CD14-positive monocyte (primary cell): ENCODE results near the gene NPFFR1. TPM values are rescaled to one million over a fixed set of nuclear protein-coding genes. Genes with fewer than 3 reads are reported as not detected.
A peak's percentile ranks its signal among the peaks of the same experiment; 100 is the strongest.

ENCODE experiments used
- DNase-seq, 3 donors: peaks; one replicate each; pipeline ENCODE4 v3.0.0-alpha.2; 2011 to 2022
- H2AFZ ChIP-seq: 2 replicates; pipeline ENCODE4 v1.6.0; 2012; ENCODE audit warnings: mild to moderate bottlenecking, low read depth, low read length, inconsistent platforms; ENCODE audit not compliant: insufficient read depth, poor library complexity, severe bottlenecking
- H3K27ac ChIP-seq, 2 donors: 1 replicate in 1 of 2; 2 replicates in 1 of 2; pipeline ENCODE4 v1.5.1; 2012 to 2013; ENCODE audit warnings: low read length in 2 of 2, control low read depth in 1 of 2, inconsistent platforms in 1 of 2, low read depth in 1 of 2, mild to moderate bottlenecking in 1 of 2
- H3K27me3 ChIP-seq, 2 donors: one replicate each; pipeline versions ENCODE4 v1.6.0 to v1.6.1; 2011 to 2013; ENCODE audit warnings: low read length in 2 of 2; ENCODE audit not compliant: control insufficient read depth in 2 of 2, insufficient read depth in 2 of 2
- H3K36me3 ChIP-seq, 2 donors: replicated peaks in 1 of 2; 1 replicate in 1 of 2; 2 replicates in 1 of 2; pipeline versions ENCODE4 v1.5.1 to v1.6.1; 2012 to 2013; ENCODE audit warnings: low read length in 2 of 2, control low read depth in 1 of 2, inconsistent platforms in 1 of 2, mild to moderate bottlenecking in 1 of 2; ENCODE audit not compliant: insufficient read depth in 2 of 2, control insufficient read depth in 1 of 2
- H3K4me1 ChIP-seq, 2 donors: 1 replicate in 1 of 2; 2 replicates in 1 of 2; pipeline versions ENCODE4 v1.5.1 to v1.6.1; 2012 to 2013; ENCODE audit warnings: low read length in 2 of 2, control low read depth in 1 of 2, inconsistent platforms in 1 of 2, mild to moderate bottlenecking in 1 of 2, moderate library complexity in 1 of 2; ENCODE audit not compliant: insufficient read depth in 2 of 2, control insufficient read depth in 1 of 2
- H3K4me2 ChIP-seq: replicated peaks from 2 replicates; pipeline ENCODE3; 2012; ENCODE audit warnings: low read length, moderate library complexity, mild to moderate bottlenecking; ENCODE audit not compliant: poor library complexity, severe bottlenecking; ENCODE audit errors: extremely low read depth
- H3K4me3 ChIP-seq, 3 experiments: fragments of 200-600 bp in 1 of 3; sonication (generic) in 1 of 3; replicated peaks in 1 of 3; 1 replicate in 2 of 3; 2 replicates in 1 of 3; pipeline ENCODE4 v1.5.1; 2011 to 2013; ENCODE audit warnings: low read length in 3 of 3, mild to moderate bottlenecking in 3 of 3, control low read depth in 2 of 3, low read depth in 2 of 3, inconsistent platforms in 1 of 3, moderate library complexity in 1 of 3
- H3K79me2 ChIP-seq: 2 replicates; pipeline ENCODE4 v1.6.0; 2012; ENCODE audit warnings: mild to moderate bottlenecking, control low read depth, inconsistent platforms, low read length, moderate library complexity; ENCODE audit not compliant: insufficient read depth
- H3K9ac ChIP-seq: 2 replicates; pipeline ENCODE4 v1.6.0; 2017; ENCODE audit warnings: low read length, mild to moderate bottlenecking; ENCODE audit not compliant: insufficient read depth, poor library complexity, severe bottlenecking
- H3K9me3 ChIP-seq, 2 donors: replicated peaks in 1 of 2; 1 replicate in 1 of 2; 2 replicates in 1 of 2; pipeline versions ENCODE4 v1.5.1 to v1.6.1; 2012 to 2013; ENCODE audit warnings: low read length in 2 of 2, control low read depth in 1 of 2; ENCODE audit not compliant: control insufficient read depth in 1 of 2, insufficient read depth in 1 of 2
- H4K20me1 ChIP-seq: 2 replicates; pipeline ENCODE4 v1.6.0; 2012; ENCODE audit warnings: mild to moderate bottlenecking, low read length, control low read depth, moderate library complexity; ENCODE audit not compliant: insufficient read depth
- H3K27ac Mint-ChIP-seq, 7 donors: one replicate each; pipeline ENCODE4 v1.8.0; 2020; ENCODE audit warnings: mild to moderate bottlenecking in 7 of 7, mixed read lengths in 7 of 7, moderate library complexity in 6 of 7, inconsistent platforms in 2 of 7
- H3K27me3 Mint-ChIP-seq, 3 donors: one replicate each; pipeline ENCODE4 v1.8.0; 2021 to 2022; ENCODE audit warnings: low read depth in 3 of 3, mild to moderate bottlenecking in 3 of 3, mixed read lengths in 3 of 3, moderate library complexity in 3 of 3, inconsistent platforms in 1 of 3
- H3K36me3 Mint-ChIP-seq, 2 donors: one replicate each; pipeline ENCODE4 v1.8.0; 2020; ENCODE audit warnings: mixed read lengths in 2 of 2, inconsistent platforms in 1 of 2, mild to moderate bottlenecking in 1 of 2
- H3K4me1 Mint-ChIP-seq: one replicate; pipeline ENCODE4 v1.8.0; 2020; ENCODE audit warnings: mild to moderate bottlenecking, mixed read lengths
- H3K4me3 Mint-ChIP-seq, 2 donors: one replicate each; pipeline ENCODE4 v1.8.0; 2020; ENCODE audit warnings: mild to moderate bottlenecking in 2 of 2, mixed read lengths in 2 of 2, moderate library complexity in 1 of 2
- H3K9me3 Mint-ChIP-seq, 7 donors: one replicate each; pipeline ENCODE4 v1.8.0; 2020 to 2022; ENCODE audit warnings: mixed read lengths in 7 of 7, mild to moderate bottlenecking in 6 of 7, moderate library complexity in 6 of 7, inconsistent platforms in 2 of 7
- CTCF ChIP-seq: fragments of 200-600 bp; IDR thresholded peaks from one replicate; pipeline ENCODE4 v1.8.0; 2022; ENCODE audit warnings: antibody characterized with exemption, mild to moderate bottlenecking
- WGBS: methylation state at CpG from one replicate; pipeline ENCODE4 v1.1.5; 2013; ENCODE audit warnings: missing lambda C conversion rate; ENCODE audit not compliant: insufficient coverage; 5-methylcytosine and 5-hydroxymethylcytosine counted together
- intact Hi-C, 2 donors: fragments of 100-400 bp; cut with micrococcal nuclease; formaldehyde crosslinking; loops; one replicate each; pipeline versions ENCODE4 v1.15.0 to v1.15.1; 2023
- polyA plus RNA-seq, 3 donors: library from polyadenylated mRNA; depleted of rRNA in 1 of 3; unstranded in 2 of 3; stranded (reverse) in 1 of 3; fragments of 300-500 nt in 2 of 3; fragments of >200 nt in 1 of 3; fragmentation: Illumina TruSeq in 2 of 3; gene quantifications; 1 replicate in 2 of 3; 2 replicates in 1 of 3; pipeline ENCODE4 v1.2.3, GENCODE V29; 2012 to 2021

Gene NPFFR1
- polyA plus RNA-seq, 3 donors: 0.03 TPM; not detected in 2

GRCh38 chr10:70299876-70300275 lies 16.1 kb upstream of the NPFFR1 start:
- H3K9ac ChIP-seq: no peak overlapping the region
- peaks cover 6% of the 10 kb centered on the region for H3K79me2 ChIP-seq
- H2AFZ ChIP-seq: no peak overlapping the region
- H3K4me2 ChIP-seq: no peak overlapping the region
- Mint-ChIP-seq H3K4me3 (no peak overlapping the region), H3K4me1 (peaks cover 78% of the 10 kb centered on the region), H3K27ac (peak overlapping the region in 1 of 7 donors; percentile 50), H3K9me3 (no peaks in the 10 kb centered on the region), H3K36me3 (peaks cover 0 to 6% of the 10 kb centered on the region in 2 donors), H3K27me3 (no peaks in the 10 kb centered on the region)
- no peak for DNase-seq
- H4K20me1 ChIP-seq: no peaks in the 10 kb centered on the region
- TF ChIP-seq CTCF: no peak
- H3K27me3 ChIP-seq: no peaks in the 10 kb centered on the region
- H3K9me3 ChIP-seq: no peaks in the 10 kb centered on the region
- no peak overlapping the region for H3K27ac ChIP-seq
- H3K4me1 ChIP-seq: peaks cover 89 to 92% of the 10 kb centered on the region in 2 donors
- H3K36me3 ChIP-seq: no peaks in the 10 kb centered on the region
- no peak overlapping the region for H3K4me3 ChIP-seq
- intact Hi-C loops: loop anchor here (5.0 to 10.0 kb wide), 2 partner anchors 32 to 55 kb away; no protein-coding TSS in a partner anchor
- 97% methylated on average over 7 of the region's 7 CpGs for WGBS

GRCh38 chr10:70298393-70298792 lies 14.6 kb upstream of the NPFFR1 start:
- H3K4me3 ChIP-seq: no peak overlapping the region
- no peak for TF ChIP-seq CTCF
- H3K27me3 ChIP-seq: no peaks in the 10 kb centered on the region
- H3K36me3 ChIP-seq: no peaks in the 10 kb centered on the region
- intact Hi-C loops: loop anchor here in 1 of 2 donors (5.0 kb wide), 1 partner anchor 34 kb away; no protein-coding TSS in a partner anchor
- Mint-ChIP-seq H3K36me3 (peaks cover 3 to 6% of the 10 kb centered on the region in 2 donors), H3K9me3 (peaks cover 0 to 2% (median 0%) of the 10 kb centered on the region in 7 donors), H3K27ac (peak overlapping the region in 3 of 7 donors; percentile 37 to 52 (median 40)), H3K4me1 (peaks cover 74% of the 10 kb centered on the region), H3K27me3 (peaks cover 0 to 1% (median 0%) of the 10 kb centered on the region in 3 donors), H3K4me3 (no peak overlapping the region)
- no peak overlapping the region for H2AFZ ChIP-seq
- H3K79me2 ChIP-seq: peaks cover 6% of the 10 kb centered on the region
- WGBS: no CpG with 5 or more reads among the region's 5 CpGs
- H3K9me3 ChIP-seq: no peaks in the 10 kb centered on the region
- H3K4me2 ChIP-seq: no peak overlapping the region
- no peaks in the 10 kb centered on the region for H4K20me1 ChIP-seq
- H3K27ac ChIP-seq: no peak overlapping the region
- peaks cover 81 to 85% of the 10 kb centered on the region in 2 donors for H3K4me1 ChIP-seq
- no peak for DNase-seq
- H3K9ac ChIP-seq: no peak overlapping the region
